Natural killer cell (primary cell): ENCODE results near the gene SULT2B1. TPM values are rescaled to one million over a fixed set of nuclear protein-coding genes. Genes with fewer than 3 reads are reported as not detected.

Experiments
- ATAC-seq, 3 donors: fragments of 150-1000 bp in 2 of 3; fragments of 200-7000 bp in 1 of 3; cut with Tn5 transposase; 1 replicate in 1 of 3; 2 replicates in 2 of 3; pipeline ENCODE4 v1.10.0; 2021; ENCODE audit warnings: mild to moderate bottlenecking in 2 of 3, moderate library complexity in 2 of 3
- DNase-seq, 2 donors: peaks; one replicate each; pipeline versions ENCODE4 v3.0.0 to v3.0.0-alpha.2; 2013 to 2021; ENCODE audit warnings: mixed read lengths in 1 of 2
- H3K27ac ChIP-seq: one replicate; pipeline ENCODE4 v1.5.1; 2013; ENCODE audit warnings: mild to moderate bottlenecking, low read length
- H3K27me3 ChIP-seq: one replicate; pipeline ENCODE4 v1.6.1; 2013; ENCODE audit warnings: low read length; ENCODE audit not compliant: control insufficient read depth, insufficient read depth
- H3K36me3 ChIP-seq: one replicate; pipeline ENCODE4 v1.6.1; 2013; ENCODE audit warnings: low read length; ENCODE audit not compliant: control insufficient read depth, insufficient read depth
- H3K4me1 ChIP-seq: one replicate; pipeline ENCODE4 v1.6.1; 2013; ENCODE audit warnings: low read length; ENCODE audit not compliant: control insufficient read depth, insufficient read depth
- H3K4me3 ChIP-seq: one replicate; pipeline ENCODE4 v1.5.1; 2013; ENCODE audit warnings: low read length
- H3K9me3 ChIP-seq: one replicate; pipeline ENCODE4 v1.6.1; 2013; ENCODE audit warnings: low read length; ENCODE audit not compliant: control insufficient read depth, insufficient read depth
- H3K27ac Mint-ChIP-seq, 2 donors: one replicate each; pipeline ENCODE4 v1.8.0; 2022; ENCODE audit warnings: mild to moderate bottlenecking in 2 of 2, mixed read lengths in 2 of 2, moderate library complexity in 1 of 2
- H3K27me3 Mint-ChIP-seq, 2 donors: one replicate each; pipeline ENCODE4 v1.8.0; 2022; ENCODE audit warnings: low read depth in 2 of 2, mixed read lengths in 2 of 2
- H3K36me3 Mint-ChIP-seq: one replicate; pipeline ENCODE4 v1.8.0; 2022; ENCODE audit warnings: mixed read lengths
- H3K4me1 Mint-ChIP-seq, 2 donors: one replicate each; pipeline ENCODE4 v1.8.0; 2022; ENCODE audit warnings: mixed read lengths in 2 of 2
- H3K4me3 Mint-ChIP-seq: one replicate; pipeline ENCODE4 v1.8.0; 2022; ENCODE audit warnings: mild to moderate bottlenecking, moderate library complexity, mixed read lengths
- H3K9me3 Mint-ChIP-seq, 2 donors: one replicate each; pipeline ENCODE4 v1.8.0; 2022; ENCODE audit warnings: mixed read lengths in 2 of 2
- WGBS: methylation state at CpG from one replicate; pipeline ENCODE4 v1.1.7; 2013; ENCODE audit warnings: missing lambda C conversion rate; ENCODE audit not compliant: insufficient coverage; 5-methylcytosine and 5-hydroxymethylcytosine counted together
- intact Hi-C: fragments of 100-400 bp; cut with micrococcal nuclease; formaldehyde crosslinking; loops from one replicate; pipeline ENCODE4 v1.14.2; 2022
- total RNA-seq, 4 donors: library from RNA; stranded (reverse); fragments of 120-200 nt in 1 of 4; gene quantifications; one replicate each; pipeline versions ENCODE4 v1.2.3 to v1.2.4, GENCODE V29; 2013 to 2022
- TF ChIP-seq, protein P1 (sequence below): fragments of 200-600 bp; IDR thresholded peaks from one replicate; pipeline ENCODE4 v1.8.0; 2022; ENCODE audit warnings: antibody characterized with exemption

SULT2B1 gene
- total RNA-seq, 3 donors from 2014 or later (not counting 1 experiment from before 2014, with no cell fraction given) = 0.40 TPM; not detected in 2

DNA sequence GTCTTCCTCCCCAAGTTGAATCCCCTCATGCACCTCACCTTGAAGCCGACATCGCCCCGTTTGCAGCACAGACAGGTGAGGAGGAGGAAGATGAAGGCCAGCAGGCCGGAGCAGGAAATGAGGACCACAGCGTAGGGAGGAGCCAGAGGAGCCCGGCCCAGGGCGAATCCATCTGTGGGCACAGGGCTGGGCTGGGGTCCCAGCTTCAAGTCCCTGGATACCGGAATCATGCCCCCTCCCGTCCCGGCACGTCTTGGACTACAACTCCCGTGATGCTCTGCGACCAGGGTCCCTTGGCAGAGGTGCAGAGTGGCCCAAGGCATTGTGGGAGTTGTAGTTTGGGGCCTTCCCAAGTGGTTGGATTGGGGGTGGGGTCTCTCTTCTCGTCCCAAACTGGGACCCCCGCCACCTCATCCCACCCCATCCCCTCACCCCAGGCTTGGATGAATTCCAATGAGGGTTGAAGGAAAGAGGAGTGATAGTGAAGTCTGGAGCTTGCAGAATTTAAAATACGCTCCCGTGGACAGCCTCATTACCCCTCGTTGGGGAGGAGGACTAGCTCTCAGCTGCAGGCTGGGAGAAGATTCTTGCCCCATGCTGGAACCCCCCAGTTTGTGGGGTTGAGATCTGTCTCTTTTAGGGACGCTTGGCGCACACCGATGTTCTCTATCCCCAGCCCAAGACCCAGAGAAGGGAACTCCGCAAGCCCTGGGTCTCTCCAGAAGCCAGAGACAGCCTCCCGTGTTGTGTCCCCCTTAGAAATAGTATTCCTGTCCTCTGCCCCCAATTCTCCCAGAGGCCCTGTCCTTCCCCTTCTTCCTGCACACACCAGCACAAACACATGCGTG lies 41.3 kb upstream of the SULT2B1 start:
- TF ChIP-seq, protein P1, sequence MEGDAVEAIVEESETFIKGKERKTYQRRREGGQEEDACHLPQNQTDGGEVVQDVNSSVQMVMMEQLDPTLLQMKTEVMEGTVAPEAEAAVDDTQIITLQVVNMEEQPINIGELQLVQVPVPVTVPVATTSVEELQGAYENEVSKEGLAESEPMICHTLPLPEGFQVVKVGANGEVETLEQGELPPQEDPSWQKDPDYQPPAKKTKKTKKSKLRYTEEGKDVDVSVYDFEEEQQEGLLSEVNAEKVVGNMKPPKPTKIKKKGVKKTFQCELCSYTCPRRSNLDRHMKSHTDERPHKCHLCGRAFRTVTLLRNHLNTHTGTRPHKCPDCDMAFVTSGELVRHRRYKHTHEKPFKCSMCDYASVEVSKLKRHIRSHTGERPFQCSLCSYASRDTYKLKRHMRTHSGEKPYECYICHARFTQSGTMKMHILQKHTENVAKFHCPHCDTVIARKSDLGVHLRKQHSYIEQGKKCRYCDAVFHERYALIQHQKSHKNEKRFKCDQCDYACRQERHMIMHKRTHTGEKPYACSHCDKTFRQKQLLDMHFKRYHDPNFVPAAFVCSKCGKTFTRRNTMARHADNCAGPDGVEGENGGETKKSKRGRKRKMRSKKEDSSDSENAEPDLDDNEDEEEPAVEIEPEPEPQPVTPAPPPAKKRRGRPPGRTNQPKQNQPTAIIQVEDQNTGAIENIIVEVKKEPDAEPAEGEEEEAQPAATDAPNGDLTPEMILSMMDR = no peak
- intact Hi-C loops = no loop called here
- DNase-seq (peak; percentile 67 to 88), ATAC-seq (peak; percentile 82 to 84 (median 82))
- H3K4me3 Mint-ChIP-seq = peak overlapping the region; percentile 54
- Histone ChIP-seq H3K36me3 (no peaks in the 10 kb centered on the region), H3K27me3 (peaks cover 14% of the 10 kb centered on the region), H3K27ac (no peak overlapping the region), H3K4me3 (peak overlapping the region; percentile 9), H3K4me1 (peaks cover 37% of the 10 kb centered on the region), H3K9me3 (no peaks in the 10 kb centered on the region)
- no peaks in the 10 kb centered on the region for H3K36me3 Mint-ChIP-seq
- peaks cover 4 to 14% of the 10 kb centered on the region in 2 donors for H3K4me1 Mint-ChIP-seq
- peaks cover 0 to 4% of the 10 kb centered on the region in 2 donors for H3K27me3 Mint-ChIP-seq
- 15% methylated on average over 22 of the region's 24 CpGs for WGBS
- H3K9me3 Mint-ChIP-seq = no peaks in the 10 kb centered on the region
- H3K27ac Mint-ChIP-seq = no peak overlapping the region

GRCh38 chr19:48511321-48511731 lies 40.6 kb upstream of the SULT2B1 start:
- Histone ChIP-seq H3K36me3 (no peaks in the 10 kb centered on the region), H3K4me1 (peaks cover 37% of the 10 kb centered on the region), H3K4me3 (no peak overlapping the region), H3K9me3 (no peaks in the 10 kb centered on the region), H3K27me3 (peaks cover 14% of the 10 kb centered on the region), H3K27ac (no peak overlapping the region)
- under 1% methylated on average over 29 of the region's 32 CpGs for WGBS
- H3K9me3 Mint-ChIP-seq = no peaks in the 10 kb centered on the region
- TF ChIP-seq, protein P1 = no peak
- peak in 1 of 2 donors; percentile 58 for DNase-seq
- H3K4me1 Mint-ChIP-seq = peaks cover 4 to 14% of the 10 kb centered on the region in 2 donors
- intact Hi-C loops = no loop called here
- no peak overlapping the region for H3K27ac Mint-ChIP-seq
- H3K27me3 Mint-ChIP-seq = peaks cover 0 to 4% of the 10 kb centered on the region in 2 donors
- H3K36me3 Mint-ChIP-seq = no peaks in the 10 kb centered on the region
- no peak for ATAC-seq
- H3K4me3 Mint-ChIP-seq = no peak overlapping the region

DNA sequence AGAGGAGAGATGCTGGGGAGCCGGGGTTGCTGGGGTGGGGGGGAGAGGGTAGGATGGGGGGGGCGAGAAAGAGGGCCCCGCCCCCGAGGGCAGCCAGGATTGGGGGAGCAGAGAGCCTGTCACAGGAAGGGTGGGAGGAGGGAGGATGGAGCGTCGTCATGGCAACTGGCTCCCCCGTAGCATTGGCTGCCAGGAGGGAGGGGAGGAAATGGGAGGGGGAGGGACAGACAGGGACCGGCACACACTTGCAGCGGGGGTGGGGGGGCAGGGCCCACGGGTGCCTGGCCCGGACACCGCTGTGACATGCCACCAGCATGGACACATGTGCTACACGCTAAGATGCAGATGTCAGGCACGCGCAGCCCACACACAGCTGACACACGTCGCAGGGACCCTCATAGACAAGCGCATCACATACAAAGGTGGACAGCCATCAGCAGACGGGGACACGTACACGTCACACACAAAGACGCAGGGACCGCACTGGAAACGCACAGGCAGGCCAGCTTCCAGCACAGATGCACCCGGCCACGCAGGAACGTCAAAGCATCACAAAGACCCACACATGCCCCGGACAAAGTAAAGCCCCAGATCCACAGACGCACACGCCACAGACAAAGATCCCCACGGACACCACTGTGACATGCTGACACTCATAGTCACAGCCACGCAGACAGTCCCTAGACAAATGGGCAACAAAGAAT lies 40.0 kb upstream of the SULT2B1 start, which contains the start of gene LMTK3:
TSS of gene LMTK3 (minus strand) at position 36 of the 704 bp plus-strand sequence. CDS start 259 bp downstream, outside the sequence.
- Histone ChIP-seq H3K9me3 (no peaks in the 10 kb centered on the region), H3K36me3 (no peaks in the 10 kb centered on the region), H3K4me3 (peak within 1 kb of the TSS; percentile 9), H3K27me3 (peaks cover 14% of the 10 kb centered on the region), H3K27ac (no peak within 1 kb of the TSS), H3K4me1 (peaks cover 37% of the 10 kb centered on the region)
- DNase-seq (peak in 1 of 2 donors; percentile 96), ATAC-seq (peak; percentile 30 to 46 (median 45))
- peak within 1 kb of the TSS; percentile 54 for H3K4me3 Mint-ChIP-seq
- TF ChIP-seq, protein P1 = no peak
- H3K4me1 Mint-ChIP-seq = peaks cover 4 to 14% of the 10 kb centered on the region in 2 donors
- no peak within 1 kb of the TSS for H3K27ac Mint-ChIP-seq
- H3K9me3 Mint-ChIP-seq = no peaks in the 10 kb centered on the region
- H3K27me3 Mint-ChIP-seq = peaks cover 0 to 5% of the 10 kb centered on the region in 2 donors
- intact Hi-C loops = no loop called here
- H3K36me3 Mint-ChIP-seq = no peaks in the 10 kb centered on the region
- WGBS = 9% methylated on average over 32 of the region's 32 CpGs
